ENCODE data around the gene SLBP. TPM values are rescaled to one million over a fixed set of nuclear protein-coding genes. Genes with fewer than 3 reads are reported as not detected.

The SLBP gene
- total RNA-seq, 1 donor from 2014 or later = 45.8 TPM

- Mint-ChIP-seq H3K36me3 (peaks cover 3% of the 10 kb centered on the region), H3K4me3 (no peak overlapping the region), H3K27ac (no peak overlapping the region), H3K9me3 (no peaks in the 10 kb centered on the region), H3K27me3 (ENCODE audit: low read depth) (no peaks in the 10 kb centered on the region), H3K4me1 (peaks cover 3% of the 10 kb centered on the region)
- no peak for TF ChIP-seq CTCF (IDR thresholded peaks at IDR 0.05; ENCODE audit: unreplicated experiment)
- no peak for DNase-seq (ENCODE audit: low spot score in 2 of 2, unreplicated experiment in 2 of 2)
These were observed 45.7 kb downstream of the SLBP start for GRCh38 chr4:1666391-1666790.

GRCh38 chr4:1664141-1664540 is 48.0 kb downstream of the SLBP start:
- Mint-ChIP-seq H3K27me3 (ENCODE audit: low read depth) (no peaks in the 10 kb centered on the region), H3K4me1 (peaks cover 3% of the 10 kb centered on the region), H3K36me3 (peaks cover 3% of the 10 kb centered on the region), H3K27ac (peak overlapping the region; percentile 23), H3K9me3 (no peaks in the 10 kb centered on the region), H3K4me3 (no peak overlapping the region)
- DNase-seq (ENCODE audit: low spot score in 2 of 2, unreplicated experiment in 2 of 2) = no peak
- TF ChIP-seq CTCF (IDR thresholded peaks at IDR 0.05; ENCODE audit: unreplicated experiment) = no peak

- no peak for TF ChIP-seq CTCF (IDR thresholded peaks at IDR 0.05; ENCODE audit: unreplicated experiment)
- Mint-ChIP-seq H3K36me3 (peaks cover 3% of the 10 kb centered on the region), H3K27ac (peak overlapping the region; percentile 23), H3K4me3 (no peak overlapping the region), H3K4me1 (peaks cover 3% of the 10 kb centered on the region), H3K9me3 (no peaks in the 10 kb centered on the region), H3K27me3 (ENCODE audit: low read depth) (no peaks in the 10 kb centered on the region)
- no peak for DNase-seq (ENCODE audit: low spot score in 2 of 2, unreplicated experiment in 2 of 2)
These were observed 48.6 kb downstream of the SLBP start for GRCh38 chr4:1663549-1663948.

GRCh38 chr4:1661695-1662094 is 50.4 kb downstream of the SLBP start:
- Mint-ChIP-seq H3K27me3 (ENCODE audit: low read depth) (no peaks in the 10 kb centered on the region), H3K9me3 (no peaks in the 10 kb centered on the region), H3K4me3 (no peak overlapping the region), H3K4me1 (peaks cover 3% of the 10 kb centered on the region), H3K27ac (no peak overlapping the region), H3K36me3 (peaks cover 3% of the 10 kb centered on the region)
- TF ChIP-seq CTCF (IDR thresholded peaks at IDR 0.05; ENCODE audit: unreplicated experiment) = no peak
- DNase-seq (ENCODE audit: low spot score in 2 of 2, unreplicated experiment in 2 of 2) = no peak

- Mint-ChIP-seq H3K27ac (no peak overlapping the region), H3K9me3 (no peaks in the 10 kb centered on the region), H3K36me3 (peaks cover 3% of the 10 kb centered on the region), H3K27me3 (ENCODE audit: low read depth) (no peaks in the 10 kb centered on the region), H3K4me1 (peaks cover 3% of the 10 kb centered on the region), H3K4me3 (no peak overlapping the region)
- no peak for DNase-seq (ENCODE audit: low spot score in 2 of 2, unreplicated experiment in 2 of 2)
- TF ChIP-seq CTCF (IDR thresholded peaks at IDR 0.05; ENCODE audit: unreplicated experiment) = no peak
These were observed 51.0 kb downstream of the SLBP start for GRCh38 chr4:1660948-1661677.
